Stimulated activated CD4-positive, alpha-beta T cell treated with anti-CD3 and anti-CD28 coated beads, Interleukin-12 subunit alpha, Interleukin-12 subunit beta, amount 100 ng/mL, for 48 hours (primary cell): Measurements from ENCODE around the gene CACNA1C.

ENCODE experiments used
- DNase-seq, 3 donors: peaks; one replicate each; pipeline ENCODE4 v3.0.0-alpha.2; 2020; ENCODE audit warnings: low read depth in 2 of 3, low spot score in 1 of 3

The CACNA1C gene

GRCh38 chr12:2137711-2138110, 84.9 kb downstream of the CACNA1C start:
- no peak for DNase-seq

- DNase-seq = no peak
Measured at GRCh38 chr12:2138294-2138693, 85.5 kb downstream of the CACNA1C start.

GRCh38 chr12:2138871-2139308, 86.1 kb downstream of the CACNA1C start:
- DNase-seq = no peak

GRCh38 chr12:2139651-2140050, 86.9 kb downstream of the CACNA1C start:
- no peak for DNase-seq

- DNase-seq = no peak
Measured at GRCh38 chr12:2140858-2141519, 88.2 kb downstream of the CACNA1C start.

GRCh38 chr12:2142068-2142467, 89.3 kb downstream of the CACNA1C start:
- DNase-seq = no peak

GRCh38 chr12:2144951-2145350, 92.2 kb downstream of the CACNA1C start:
- no peak for DNase-seq

- DNase-seq = no peak
Measured at GRCh38 chr12:2145433-2145998, 92.7 kb downstream of the CACNA1C start.

GRCh38 chr12:2147335-2147734, 94.5 kb downstream of the CACNA1C start:
- no peak for DNase-seq

- no peak for DNase-seq
Measured at GRCh38 chr12:2149091-2149490, 96.3 kb downstream of the CACNA1C start.

GRCh38 chr12:2150833-2151232, 98.0 kb downstream of the CACNA1C start:
- DNase-seq = no peak

- no peak for DNase-seq
Measured at GRCh38 chr12:2151391-2151790, 98.6 kb downstream of the CACNA1C start.

GRCh38 chr12:2152134-2152533, 99.3 kb downstream of the CACNA1C start:
- peak in 1 of 3 donors; percentile 3 for DNase-seq

- DNase-seq = no peak
Measured at GRCh38 chr12:2154050-2154449, 101.3 kb downstream of the CACNA1C start.

- no peak for DNase-seq
Measured at GRCh38 chr12:2154521-2154920, 101.7 kb downstream of the CACNA1C start.

GRCh38 chr12:2156333-2156732, 103.5 kb downstream of the CACNA1C start:
- DNase-seq = no peak

- DNase-seq = no peak
Measured at GRCh38 chr12:2160043-2160442, 107.3 kb downstream of the CACNA1C start.

- no peak for DNase-seq
Measured at GRCh38 chr12:2161473-2161872, 108.7 kb downstream of the CACNA1C start.

GRCh38 chr12:2163177-2163941, 110.6 kb downstream of the CACNA1C start:
- no peak for DNase-seq

GRCh38 chr12:2165021-2165420, 112.2 kb downstream of the CACNA1C start:
- DNase-seq = no peak

- no peak for DNase-seq
Measured at GRCh38 chr12:2165927-2166326, 113.1 kb downstream of the CACNA1C start.

GRCh38 chr12:2166696-2167095, 113.9 kb downstream of the CACNA1C start:
- DNase-seq = no peak
